Measurements from ENCODE around the gene CNTNAP5. TPM values are rescaled to one million over a fixed set of nuclear protein-coding genes. Genes with fewer than 3 reads are reported as not detected.

Gene CNTNAP5
- total RNA-seq, 1 experiment from 2014 or later, result 0.78 TPM

- Histone ChIP-seq H2AFZ (ENCODE audit: low read length) (no peak overlapping the region), H3K9me3 (ENCODE audit: low read length) (no peaks in the 10 kb centered on the region), H3K9ac (ENCODE audit: low read length) (peak overlapping the region; percentile 14; the same call in 1 of the 2 replicates), H3K79me2 (ENCODE audit: low read length) (no peaks in the 10 kb centered on the region), H3K4me3 (ENCODE audit: low read length) (no peak overlapping the region), H4K20me1 (ENCODE audit: insufficient read depth, low read depth, low read length) (no peaks in the 10 kb centered on the region), H3K9me2 (replicated peaks; ENCODE audit: insufficient read depth, low read length) (no peaks in the 10 kb centered on the region), H3K36me3 (ENCODE audit: insufficient read depth, low read length) (no peaks in the 10 kb centered on the region), H3K27ac (ENCODE audit: low read length) (peak overlapping the region; percentile 98), H3K4me2 (ENCODE audit: low read depth, low read length, poor library complexity, severe bottlenecking) (peak overlapping the region; percentile 73), H3K27me3 (ENCODE audit: low read length) (no peaks in the 10 kb centered on the region), H3K4me1 (ENCODE audit: low read length) (peaks cover 94% of the 10 kb centered on the region)
- peak; percentile 76 for DNase-seq
Observed at GRCh38 chr2:124320051-124320688, 295.1 kb downstream of the CNTNAP5 start.

- H3K9me2 ChIP-seq (replicated peaks; ENCODE audit: insufficient read depth, low read length), result no peaks in the 10 kb centered on the region
Observed at GRCh38 chr2:124323321-124323720, 298.2 kb downstream of the CNTNAP5 start.

GRCh38 chr2:124325667-124326440 is 300.8 kb downstream of the CNTNAP5 start:
- DNase-seq, result peak; percentile 93
- peak overlapping the region; percentile 90 for H3K27ac ChIP-seq (ENCODE audit: low read length)
- no peaks in the 10 kb centered on the region for H3K36me3 ChIP-seq (ENCODE audit: insufficient read depth, low read length)
- H3K79me2 ChIP-seq (ENCODE audit: low read length), result no peaks in the 10 kb centered on the region
- H3K4me2 ChIP-seq (ENCODE audit: low read depth, low read length, poor library complexity, severe bottlenecking), result peak overlapping the region; percentile 36
- no peaks in the 10 kb centered on the region for H3K9me3 ChIP-seq (ENCODE audit: low read length)
- H3K27me3 ChIP-seq (ENCODE audit: low read length), result no peaks in the 10 kb centered on the region
- H3K9me2 ChIP-seq (replicated peaks; ENCODE audit: insufficient read depth, low read length), result no peaks in the 10 kb centered on the region
- H2AFZ ChIP-seq (ENCODE audit: low read length), result peak overlapping the region; percentile 76
- H3K4me3 ChIP-seq (ENCODE audit: low read length), result no peak overlapping the region
- peaks cover 90% of the 10 kb centered on the region for H3K4me1 ChIP-seq (ENCODE audit: low read length)
- H4K20me1 ChIP-seq (ENCODE audit: insufficient read depth, low read depth, low read length), result no peaks in the 10 kb centered on the region
- peak overlapping the region; percentile 43 for H3K9ac ChIP-seq (ENCODE audit: low read length)

More at GRCh38 chr2:124323321-124323720, 298.2 kb downstream of the CNTNAP5 start:
- Histone ChIP-seq H3K9me3 (ENCODE audit: low read length) (no peaks in the 10 kb centered on the region), H3K36me3 (ENCODE audit: insufficient read depth, low read length) (no peaks in the 10 kb centered on the region), H3K4me3 (ENCODE audit: low read length) (peak overlapping the region; percentile 1; the same call in 1 of the 2 replicates), H3K27me3 (ENCODE audit: low read length) (no peaks in the 10 kb centered on the region), H3K4me1 (ENCODE audit: low read length) (peaks cover 92% of the 10 kb centered on the region), H3K4me2 (ENCODE audit: low read depth, low read length, poor library complexity, severe bottlenecking) (peak overlapping the region; percentile 51), H4K20me1 (ENCODE audit: insufficient read depth, low read depth, low read length) (no peaks in the 10 kb centered on the region), H2AFZ (ENCODE audit: low read length) (peak overlapping the region; percentile 31), H3K27ac (ENCODE audit: low read length) (peak overlapping the region; percentile 90), H3K79me2 (ENCODE audit: low read length) (no peaks in the 10 kb centered on the region), H3K9ac (ENCODE audit: low read length) (peak overlapping the region; percentile 8)
- peak; percentile 73 for DNase-seq

- Histone ChIP-seq H2AFZ (ENCODE audit: low read length) (0 out of 2 replicates have a peak overlapping the region, but pooled peaks have one; percentile 71), H3K27ac (ENCODE audit: low read length) (peak overlapping the region; percentile 90), H4K20me1 (ENCODE audit: insufficient read depth, low read depth, low read length) (no peaks in the 10 kb centered on the region), H3K9ac (ENCODE audit: low read length) (no peak overlapping the region), H3K9me2 (replicated peaks; ENCODE audit: insufficient read depth, low read length) (no peaks in the 10 kb centered on the region), H3K27me3 (ENCODE audit: low read length) (no peaks in the 10 kb centered on the region), H3K4me1 (ENCODE audit: low read length) (peaks cover 79% of the 10 kb centered on the region), H3K9me3 (ENCODE audit: low read length) (no peaks in the 10 kb centered on the region), H3K36me3 (ENCODE audit: insufficient read depth, low read length) (no peaks in the 10 kb centered on the region), H3K4me2 (ENCODE audit: low read depth, low read length, poor library complexity, severe bottlenecking) (no peak overlapping the region), H3K4me3 (ENCODE audit: low read length) (no peak overlapping the region), H3K79me2 (ENCODE audit: low read length) (no peaks in the 10 kb centered on the region)
- no peak for DNase-seq
Observed at GRCh38 chr2:124327303-124327702, 302.2 kb downstream of the CNTNAP5 start.

GRCh38 chr2:124328397-124328796 is 303.3 kb downstream of the CNTNAP5 start:
- Histone ChIP-seq H3K9me2 (replicated peaks; ENCODE audit: insufficient read depth, low read length) (no peaks in the 10 kb centered on the region), H4K20me1 (ENCODE audit: insufficient read depth, low read depth, low read length) (no peaks in the 10 kb centered on the region)

GRCh38 chr2:124333784-124334183 is 308.7 kb downstream of the CNTNAP5 start:
- H2AFZ ChIP-seq (ENCODE audit: low read length), result peak overlapping the region; percentile 51

More at GRCh38 chr2:124328397-124328796, 303.3 kb downstream of the CNTNAP5 start:
- Histone ChIP-seq H3K79me2 (ENCODE audit: low read length) (no peaks in the 10 kb centered on the region), H3K4me3 (ENCODE audit: low read length) (no peak overlapping the region), H3K27me3 (ENCODE audit: low read length) (no peaks in the 10 kb centered on the region), H2AFZ (ENCODE audit: low read length) (peak overlapping the region; percentile 71), H3K9ac (ENCODE audit: low read length) (peak overlapping the region; percentile 44), H3K36me3 (ENCODE audit: insufficient read depth, low read length) (no peaks in the 10 kb centered on the region), H3K9me3 (ENCODE audit: low read length) (no peaks in the 10 kb centered on the region), H3K27ac (ENCODE audit: low read length) (peak overlapping the region; percentile 90), H3K4me1 (ENCODE audit: low read length) (peaks cover 68% of the 10 kb centered on the region), H3K4me2 (ENCODE audit: low read depth, low read length, poor library complexity, severe bottlenecking) (peak overlapping the region; percentile 53)
- DNase-seq, result peak; percentile 66

GRCh38 chr2:124335058-124335457 is 310.0 kb downstream of the CNTNAP5 start:
- Histone ChIP-seq H3K9ac (ENCODE audit: low read length) (no peak overlapping the region), H3K4me2 (ENCODE audit: low read depth, low read length, poor library complexity, severe bottlenecking) (peak overlapping the region; percentile 23), H3K79me2 (ENCODE audit: low read length) (no peaks in the 10 kb centered on the region), H3K4me3 (ENCODE audit: low read length) (no peak overlapping the region), H3K4me1 (ENCODE audit: low read length) (peaks cover 27% of the 10 kb centered on the region), H3K36me3 (ENCODE audit: insufficient read depth, low read length) (no peaks in the 10 kb centered on the region; the same call in 1 of the 2 replicates), H3K9me2 (replicated peaks; ENCODE audit: insufficient read depth, low read length) (no peaks in the 10 kb centered on the region), H3K9me3 (ENCODE audit: low read length) (no peaks in the 10 kb centered on the region), H3K27me3 (ENCODE audit: low read length) (no peaks in the 10 kb centered on the region; the same call in 1 of the 2 replicates), H3K27ac (ENCODE audit: low read length) (no peak overlapping the region), H2AFZ (ENCODE audit: low read length) (peak overlapping the region; percentile 21; the same call in 1 of the 2 replicates), H4K20me1 (ENCODE audit: insufficient read depth, low read depth, low read length) (no peaks in the 10 kb centered on the region)
- peak; percentile 59 for DNase-seq

More at GRCh38 chr2:124333784-124334183, 308.7 kb downstream of the CNTNAP5 start:
- Histone ChIP-seq H4K20me1 (ENCODE audit: insufficient read depth, low read depth, low read length) (no peaks in the 10 kb centered on the region), H3K9ac (ENCODE audit: low read length) (no peak overlapping the region), H3K4me3 (ENCODE audit: low read length) (no peak overlapping the region), H3K9me3 (ENCODE audit: low read length) (no peaks in the 10 kb centered on the region), H3K36me3 (ENCODE audit: insufficient read depth, low read length) (no peaks in the 10 kb centered on the region), H3K27me3 (ENCODE audit: low read length) (no peaks in the 10 kb centered on the region; the same call in 1 of the 2 replicates), H3K27ac (ENCODE audit: low read length) (no peak overlapping the region), H3K4me1 (ENCODE audit: low read length) (peaks cover 40% of the 10 kb centered on the region), H3K4me2 (ENCODE audit: low read depth, low read length, poor library complexity, severe bottlenecking) (no peak overlapping the region), H3K79me2 (ENCODE audit: low read length) (no peaks in the 10 kb centered on the region), H3K9me2 (replicated peaks; ENCODE audit: insufficient read depth, low read length) (no peaks in the 10 kb centered on the region)
- no peak for DNase-seq

- Histone ChIP-seq H3K4me1 (ENCODE audit: low read length) (peaks cover 33% of the 10 kb centered on the region), H3K27me3 (ENCODE audit: low read length) (no peaks in the 10 kb centered on the region; the same call in 1 of the 2 replicates)
Observed at GRCh38 chr2:124339709-124340108, 314.6 kb downstream of the CNTNAP5 start.

More at GRCh38 chr2:124339709-124340108, 314.6 kb downstream of the CNTNAP5 start:
- Histone ChIP-seq H4K20me1 (ENCODE audit: insufficient read depth, low read depth, low read length) (no peaks in the 10 kb centered on the region), H2AFZ (ENCODE audit: low read length) (no peak overlapping the region), H3K79me2 (ENCODE audit: low read length) (no peaks in the 10 kb centered on the region), H3K9me2 (replicated peaks; ENCODE audit: insufficient read depth, low read length) (no peaks in the 10 kb centered on the region), H3K4me3 (ENCODE audit: low read length) (no peak overlapping the region), H3K4me2 (ENCODE audit: low read depth, low read length, poor library complexity, severe bottlenecking) (no peak overlapping the region), H3K27ac (ENCODE audit: low read length) (no peak overlapping the region), H3K9ac (ENCODE audit: low read length) (no peak overlapping the region), H3K36me3 (ENCODE audit: insufficient read depth, low read length) (no peaks in the 10 kb centered on the region; the same call in 1 of the 2 replicates), H3K9me3 (ENCODE audit: low read length) (no peaks in the 10 kb centered on the region)
- DNase-seq, result no peak
